Keratinocyte (primary cell): ENCODE results near the gene KAT7. TPM values are rescaled to one million over a fixed set of nuclear protein-coding genes. Genes with fewer than 3 reads are reported as not detected.
A peak's percentile ranks its signal among the peaks of the same experiment; 100 is the strongest.

Experiments
- DNase-seq: peaks from one replicate; pipeline ENCODE4 v3.0.0-alpha.2; 2011; ENCODE audit warnings: low read depth, missing footprints, low spot score
- FAIRE-seq: peaks from 2 replicates; lab custom pipeline; 2011; peaks lifted over from hg19 to GRCh38; lab: Jason Lieb, UNC
- H2AFZ ChIP-seq: 2 replicates; pipeline ENCODE4 v1.6.0; 2012; ENCODE audit warnings: low read length, control low read depth, inconsistent platforms; ENCODE audit not compliant: control insufficient read depth
- H3K27ac ChIP-seq: 2 replicates; pipeline ENCODE4 v1.5.1; 2011; ENCODE audit warnings: low read length; ENCODE audit not compliant: control insufficient read depth, insufficient read depth
- H3K27me3 ChIP-seq: 3 replicates; pipeline ENCODE4 v1.6.0; 2011; ENCODE audit warnings: low read length; ENCODE audit not compliant: control insufficient read depth, insufficient read depth; ENCODE audit errors: extremely low read depth
- H3K36me3 ChIP-seq, 2 experiments: 2 replicates in 1 of 2; 3 replicates in 1 of 2; pipeline ENCODE4 v1.5.1; 2011; ENCODE audit warnings: low read length in 2 of 2, mild to moderate bottlenecking in 1 of 2; ENCODE audit not compliant: control insufficient read depth in 2 of 2, insufficient read depth in 2 of 2; ENCODE audit errors: extremely low read depth in 1 of 2
- H3K4me1 ChIP-seq: 3 replicates; pipeline ENCODE4 v1.5.1; 2011; ENCODE audit warnings: low read length; ENCODE audit not compliant: control insufficient read depth, insufficient read depth; ENCODE audit errors: extremely low read depth
- H3K4me2 ChIP-seq: 3 replicates; pipeline ENCODE4 v1.6.0; 2011; ENCODE audit warnings: low read depth, low read length; ENCODE audit not compliant: control insufficient read depth, insufficient read depth; ENCODE audit errors: extremely low read depth
- H3K4me3 ChIP-seq, 3 experiments: fragments of 200-600 bp in 1 of 3; sonication (generic) in 1 of 3; 2 replicates in 2 of 3; 3 replicates in 1 of 3; pipeline ENCODE4 v1.5.1; 2011 to 2016; ENCODE audit warnings: low read length in 3 of 3, mild to moderate bottlenecking in 3 of 3, control low read depth in 2 of 3, inconsistent platforms in 1 of 3, low read depth in 1 of 3, mixed read lengths in 1 of 3, mixed run types in 1 of 3, moderate library complexity in 1 of 3; ENCODE audit not compliant: control insufficient read depth in 2 of 3, insufficient read depth in 2 of 3; ENCODE audit errors: extremely low read depth in 1 of 3
- H3K79me2 ChIP-seq: 2 replicates; pipeline ENCODE4 v1.6.0; 2012; ENCODE audit warnings: low read length; ENCODE audit not compliant: control insufficient read depth, insufficient read depth
- H3K9ac ChIP-seq: 3 replicates; pipeline ENCODE4 v1.6.0; 2011; ENCODE audit warnings: low read length; ENCODE audit not compliant: control insufficient read depth, insufficient read depth; ENCODE audit errors: extremely low read depth
- H3K9me1 ChIP-seq: 3 replicates; pipeline ENCODE4 v1.6.0; 2011; ENCODE audit warnings: low read length; ENCODE audit not compliant: control insufficient read depth, insufficient read depth; ENCODE audit errors: extremely low read depth
- H3K9me3 ChIP-seq: 2 replicates; pipeline ENCODE4 v1.5.1; 2012; ENCODE audit warnings: low read depth, low read length; ENCODE audit not compliant: control insufficient read depth
- H4K20me1 ChIP-seq: 3 replicates; pipeline ENCODE4 v1.6.0; 2011; ENCODE audit warnings: low read length; ENCODE audit not compliant: control insufficient read depth, insufficient read depth; ENCODE audit errors: extremely low read depth
- EZH2 ChIP-seq: IDR thresholded peaks from one replicate; pipeline ENCODE4 v1.6.1; 2012; ENCODE audit warnings: inconsistent platforms, mild to moderate bottlenecking, low read length, moderate library complexity
- dilution Hi-C: fragments of 300-500 bp; cut with MboI; formaldehyde crosslinking; loops from one replicate; pipeline ENCODE4 v1.7.0; 2020; ENCODE audit warnings: low sequenced_read_pairs; ENCODE audit not compliant: extremely low pct_ligation_motif_present
- polyA minus RNA-seq, 3 experiments: library from RNA; depleted of rRNA, polyadenylated mRNA; stranded (reverse); fragments of >200 nt; gene quantifications; 1 replicate in 1 of 3; 2 replicates in 1 of 3; 3 replicates in 1 of 3; pipeline ENCODE4 v1.2.3, GENCODE V29; 2011
- polyA plus RNA-seq, 5 experiments: library from polyadenylated mRNA; depleted of rRNA in 3 of 5; stranded (reverse) in 3 of 5; stranded (forward) in 1 of 5; unstranded in 1 of 5; fragments of >200 nt; gene quantifications; 1 replicate in 1 of 5; 2 replicates in 3 of 5; 3 replicates in 1 of 5; pipeline versions ENCODE4 v1.2.1 to v1.2.3, GENCODE V29; 2011 to 2012; ENCODE audit warnings: missing spikeins in 2 of 5, low read depth in 1 of 5, low replicate concordance in 1 of 5
- TF ChIP-seq, protein P1 (sequence below), 3 experiments: IDR thresholded peaks in 1 of 3; conservative IDR thresholded peaks in 1 of 3; optimal IDR thresholded peaks in 1 of 3; 2 replicates in 2 of 3; 3 replicates in 1 of 3; pipeline versions ENCODE3 to v1.5.1; 2011; ENCODE audit warnings: low read length in 3 of 3, mild to moderate bottlenecking in 3 of 3, moderate library complexity in 2 of 3, control low read depth in 1 of 3, inconsistent platforms in 1 of 3; ENCODE audit not compliant: insufficient read depth in 2 of 3; ENCODE audit errors: extremely low read depth in 1 of 3

Gene KAT7
- polyA plus RNA-seq (8.0 to 22.8 TPM (median 19.7 TPM) in 3 replicates), polyA minus RNA-seq (18.9 to 36.9 TPM (median 26.3 TPM) in 3 replicates)
- 13.6 TPM for polyA plus RNA-seq (2011; ENCODE audit: low read depth)
- 12.8 and 16.6 TPM in 2 replicates for polyA plus RNA-seq (2011; cell fraction: cytosol; rRNA removed)
- polyA plus RNA-seq (2011; cell fraction: nucleus; rRNA removed), result 22.5 and 24.3 TPM in 2 replicates
- polyA plus RNA-seq (2012; ENCODE audit: low replicate concordance), result 11.0 and 16.1 TPM in 2 replicates
- polyA minus RNA-seq (2011; cell fraction: cytosol; rRNA and poly(A)+ RNA removed), result 14.0 TPM
- polyA minus RNA-seq (2011; cell fraction: nucleus; rRNA and poly(A)+ RNA removed), result 15.1 and 31.8 TPM in 2 replicates

DNA sequence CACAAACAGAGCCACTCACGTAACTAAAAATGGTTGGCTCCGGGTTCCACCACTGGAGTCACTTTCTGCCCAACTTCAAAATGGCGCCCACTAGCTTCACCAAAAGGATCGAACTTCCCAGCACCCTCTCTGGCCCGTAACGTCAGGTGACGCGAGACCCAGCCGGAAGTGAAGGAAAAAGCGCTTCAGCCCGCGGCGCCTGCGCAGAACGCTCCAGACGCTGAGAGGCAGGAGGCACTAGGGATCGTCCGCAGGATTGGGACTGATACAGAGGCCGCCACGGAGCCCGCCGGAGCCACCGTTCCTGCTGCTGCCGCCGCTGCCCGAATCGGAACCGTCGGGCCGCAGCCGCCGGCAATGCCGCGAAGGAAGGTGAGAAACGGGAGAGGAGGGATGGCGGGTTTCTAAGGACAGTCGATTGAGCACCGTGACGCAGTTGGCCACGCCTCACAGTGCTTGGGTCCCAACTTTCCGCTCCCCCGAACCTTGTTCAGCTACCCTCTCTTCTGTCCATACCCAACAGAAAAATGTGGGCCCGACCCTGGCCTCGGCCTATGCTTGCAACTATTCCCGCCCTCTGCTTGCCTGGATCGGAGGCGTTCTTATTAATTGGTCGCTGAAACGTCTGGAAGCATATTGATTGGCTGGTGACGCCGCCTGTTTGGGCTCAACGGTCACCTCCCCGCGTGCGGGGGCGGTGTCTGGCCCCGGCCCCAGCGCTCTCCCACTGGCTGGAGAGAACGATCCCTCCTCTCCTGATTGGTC is at the start of gene KAT7:
Gene KAT7 (plus strand): TSS at position 204 of the 765 bp plus-strand sequence. CDS start 154 bp downstream, at position 358.
- H2AFZ ChIP-seq, result peak within 1 kb of the TSS; percentile 95
- no peaks in the 10 kb centered on the region for H3K27me3 ChIP-seq
- H3K4me1 ChIP-seq, result peaks cover 19% of the 10 kb centered on the region
- dilution Hi-C loops, result no loop called here
- peak within 1 kb of the TSS; percentile 99 for H3K27ac ChIP-seq
- H3K4me2 ChIP-seq, result peak within 1 kb of the TSS; percentile 95
- TF ChIP-seq EZH2, result no peak
- TF ChIP-seq, protein P1, sequence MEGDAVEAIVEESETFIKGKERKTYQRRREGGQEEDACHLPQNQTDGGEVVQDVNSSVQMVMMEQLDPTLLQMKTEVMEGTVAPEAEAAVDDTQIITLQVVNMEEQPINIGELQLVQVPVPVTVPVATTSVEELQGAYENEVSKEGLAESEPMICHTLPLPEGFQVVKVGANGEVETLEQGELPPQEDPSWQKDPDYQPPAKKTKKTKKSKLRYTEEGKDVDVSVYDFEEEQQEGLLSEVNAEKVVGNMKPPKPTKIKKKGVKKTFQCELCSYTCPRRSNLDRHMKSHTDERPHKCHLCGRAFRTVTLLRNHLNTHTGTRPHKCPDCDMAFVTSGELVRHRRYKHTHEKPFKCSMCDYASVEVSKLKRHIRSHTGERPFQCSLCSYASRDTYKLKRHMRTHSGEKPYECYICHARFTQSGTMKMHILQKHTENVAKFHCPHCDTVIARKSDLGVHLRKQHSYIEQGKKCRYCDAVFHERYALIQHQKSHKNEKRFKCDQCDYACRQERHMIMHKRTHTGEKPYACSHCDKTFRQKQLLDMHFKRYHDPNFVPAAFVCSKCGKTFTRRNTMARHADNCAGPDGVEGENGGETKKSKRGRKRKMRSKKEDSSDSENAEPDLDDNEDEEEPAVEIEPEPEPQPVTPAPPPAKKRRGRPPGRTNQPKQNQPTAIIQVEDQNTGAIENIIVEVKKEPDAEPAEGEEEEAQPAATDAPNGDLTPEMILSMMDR (optimal IDR thresholded peaks at IDR 0.05 in 1 of 3, IDR thresholded peaks at IDR 0.05 in 1 of 3, conservative IDR thresholded peaks at IDR 0.05 in 1 of 3; ENCODE audit: extremely low read depth in 1 of 3, insufficient read depth in 2 of 3, low read length in 3 of 3), result no peak
- peaks cover 15% of the 10 kb centered on the region for H4K20me1 ChIP-seq
- peaks cover 7 to 17% of the 10 kb centered on the region in 2 experiments for H3K36me3 ChIP-seq
- peaks cover 2% of the 10 kb centered on the region for H3K9me1 ChIP-seq
- peak within 1 kb of the TSS; percentile 69 to 98 (median 88) for H3K4me3 ChIP-seq
- H3K9me3 ChIP-seq, result no peaks in the 10 kb centered on the region
- H3K79me2 ChIP-seq, result peaks cover 41% of the 10 kb centered on the region
- H3K9ac ChIP-seq, result peak within 1 kb of the TSS; percentile 100
- DNase-seq (peak; percentile 96), FAIRE-seq (peak; percentile 66)

DNA sequence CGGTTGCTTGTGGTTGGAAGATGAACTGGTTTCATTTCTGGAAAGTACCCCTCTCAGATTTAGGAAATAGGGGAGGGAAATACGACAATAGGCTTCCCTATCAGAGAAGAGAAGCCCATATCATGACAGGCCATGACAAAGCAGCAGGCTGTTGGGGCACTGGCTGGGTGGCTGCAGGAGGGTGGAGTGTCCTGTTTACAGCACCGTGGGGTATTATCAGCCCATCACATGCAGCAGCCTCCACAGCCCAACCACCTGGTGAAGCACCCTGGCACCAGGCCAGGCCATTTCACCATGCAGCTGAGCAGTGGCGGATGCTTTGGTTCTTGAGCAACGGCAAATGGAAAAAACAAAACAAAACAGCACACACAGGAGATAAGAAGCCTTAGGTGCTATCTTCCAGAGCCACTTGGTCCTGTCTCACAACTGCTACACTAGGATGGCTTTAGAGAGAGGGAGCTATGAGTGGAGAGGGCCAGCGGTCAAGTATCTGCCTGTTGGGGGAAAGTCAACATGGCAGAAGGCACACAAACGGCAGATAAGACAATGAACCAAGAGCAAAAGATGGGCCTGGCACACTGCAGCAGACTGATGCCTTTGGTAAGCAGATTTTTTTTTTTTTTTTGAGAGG is 48.7 kb upstream of the KAT7 start:
- Histone ChIP-seq H2AFZ (no peak overlapping the region), H3K9ac (no peak overlapping the region), H3K9me1 (no peaks in the 10 kb centered on the region), H3K79me2 (no peaks in the 10 kb centered on the region), H3K36me3 (no peaks in the 10 kb centered on the region), H3K4me3 (no peak overlapping the region), H3K4me2 (no peak overlapping the region), H4K20me1 (no peaks in the 10 kb centered on the region), H3K27ac (no peak overlapping the region), H3K27me3 (no peaks in the 10 kb centered on the region), H3K4me1 (peaks cover 30% of the 10 kb centered on the region), H3K9me3 (no peaks in the 10 kb centered on the region)
- DNase-seq, result no peak
- TF ChIP-seq, protein P1 (optimal IDR thresholded peaks at IDR 0.05 in 1 of 3, IDR thresholded peaks at IDR 0.05 in 1 of 3, conservative IDR thresholded peaks at IDR 0.05 in 1 of 3; ENCODE audit: extremely low read depth in 1 of 3, insufficient read depth in 2 of 3, low read length in 3 of 3), result no peak
- TF ChIP-seq EZH2, result no peak
- dilution Hi-C loops, result no loop called here
- no peak for FAIRE-seq
